HUES48 (cell line): ENCODE results near the gene RBM20.

ENCODE experiments used
- H3K27ac ChIP-seq: one replicate; pipeline ENCODE4 v1.7.0; 2013; ENCODE audit warnings: low read depth, low read length, inconsistent platforms
- H3K27me3 ChIP-seq: 2 replicates; pipeline ENCODE4 v1.6.1; 2013; ENCODE audit warnings: mild to moderate bottlenecking, low read length; ENCODE audit not compliant: control insufficient read depth, insufficient read depth
- H3K36me3 ChIP-seq: 2 replicates; pipeline ENCODE4 v1.6.1; 2013; ENCODE audit warnings: low read length; ENCODE audit not compliant: control insufficient read depth, insufficient read depth
- H3K4me1 ChIP-seq: 2 replicates; pipeline ENCODE4 v1.6.1; 2013; ENCODE audit warnings: mild to moderate bottlenecking, low read length; ENCODE audit not compliant: control insufficient read depth, insufficient read depth
- H3K4me3 ChIP-seq: 2 replicates; pipeline ENCODE4 v1.5.1; 2013; ENCODE audit warnings: mild to moderate bottlenecking, low read depth, low read length
- H3K9ac ChIP-seq: 2 replicates; pipeline ENCODE4 v1.6.1; 2013; ENCODE audit warnings: mild to moderate bottlenecking, low read depth, low read length, moderate library complexity
- H3K9me3 ChIP-seq: 2 replicates; pipeline ENCODE4 v1.6.1; 2013; ENCODE audit warnings: low read length; ENCODE audit not compliant: control insufficient read depth, insufficient read depth

The RBM20 gene

GRCh38 chr10:110841767-110842267, 197.7 kb downstream of the RBM20 start:
- no peak overlapping the region for H3K27ac ChIP-seq
- H3K27me3 ChIP-seq: no peaks in the 10 kb centered on the region
- H3K36me3 ChIP-seq: no peaks in the 10 kb centered on the region
- H3K9me3 ChIP-seq: no peaks in the 10 kb centered on the region
- no peak overlapping the region for H3K4me3 ChIP-seq
- H3K9ac ChIP-seq: no peak overlapping the region
- H3K4me1 ChIP-seq: no peaks in the 10 kb centered on the region

- no peak overlapping the region for H3K4me3 ChIP-seq
- H3K9ac ChIP-seq: no peak overlapping the region
- H3K9me3 ChIP-seq: no peaks in the 10 kb centered on the region
- H3K4me1 ChIP-seq: no peaks in the 10 kb centered on the region
- no peaks in the 10 kb centered on the region for H3K36me3 ChIP-seq
- no peak overlapping the region for H3K27ac ChIP-seq
- no peaks in the 10 kb centered on the region for H3K27me3 ChIP-seq
Observed at GRCh38 chr10:110842326-110842904, 198.3 kb downstream of the RBM20 start.

GRCh38 chr10:110843031-110843430, 198.9 kb downstream of the RBM20 start:
- no peak overlapping the region for H3K27ac ChIP-seq

DNA sequence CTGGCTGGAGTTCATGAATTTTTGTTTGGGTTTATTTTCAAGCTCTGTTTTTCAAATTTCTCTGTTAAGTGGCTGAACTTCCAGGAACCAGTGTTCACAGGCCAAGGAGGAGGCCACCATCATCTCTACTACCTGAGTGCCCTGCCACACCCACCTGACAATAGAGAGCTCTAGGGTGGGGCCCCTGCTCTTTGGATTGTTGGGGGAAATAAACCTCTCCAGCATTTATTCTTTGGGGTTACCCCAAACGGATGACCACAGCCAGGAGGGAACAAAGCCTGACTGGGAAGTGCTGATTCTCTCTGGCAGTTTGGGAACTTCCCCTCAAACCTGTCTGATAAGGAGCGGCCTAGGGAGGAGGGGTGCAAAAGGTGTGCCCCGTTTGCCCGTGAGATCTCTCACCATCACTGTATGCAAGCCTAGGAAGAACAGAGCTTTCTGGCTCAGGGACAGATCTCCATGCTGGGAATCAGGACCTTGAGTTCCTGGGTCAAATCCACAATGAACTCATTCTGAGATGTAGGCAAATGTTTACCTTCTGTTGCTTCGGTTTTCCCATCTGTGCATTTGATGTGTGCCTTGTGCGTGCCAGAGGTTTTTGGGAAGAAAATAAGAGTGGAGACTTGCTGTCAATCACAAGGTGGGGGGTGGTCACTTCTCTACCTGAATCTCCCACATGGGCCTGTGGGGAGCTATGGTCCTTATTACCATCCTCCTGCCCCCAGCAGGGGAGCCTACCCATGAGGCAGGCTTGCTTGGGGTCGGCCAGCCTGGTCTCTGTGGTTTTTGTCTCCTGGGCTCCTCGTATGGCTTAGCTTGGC, 199.9 kb downstream of the RBM20 start:
- Histone ChIP-seq H3K9me3 (no peaks in the 10 kb centered on the region), H3K4me3 (no peak overlapping the region), H3K9ac (no peak overlapping the region), H3K27ac (no peak overlapping the region), H3K4me1 (no peaks in the 10 kb centered on the region), H3K36me3 (no peaks in the 10 kb centered on the region), H3K27me3 (no peaks in the 10 kb centered on the region)

More at GRCh38 chr10:110843031-110843430, 198.9 kb downstream of the RBM20 start:
- no peaks in the 10 kb centered on the region for H3K36me3 ChIP-seq
- H3K4me1 ChIP-seq: no peaks in the 10 kb centered on the region
- no peak overlapping the region for H3K9ac ChIP-seq
- no peaks in the 10 kb centered on the region for H3K27me3 ChIP-seq
- no peaks in the 10 kb centered on the region for H3K9me3 ChIP-seq
- no peak overlapping the region for H3K4me3 ChIP-seq

DNA sequence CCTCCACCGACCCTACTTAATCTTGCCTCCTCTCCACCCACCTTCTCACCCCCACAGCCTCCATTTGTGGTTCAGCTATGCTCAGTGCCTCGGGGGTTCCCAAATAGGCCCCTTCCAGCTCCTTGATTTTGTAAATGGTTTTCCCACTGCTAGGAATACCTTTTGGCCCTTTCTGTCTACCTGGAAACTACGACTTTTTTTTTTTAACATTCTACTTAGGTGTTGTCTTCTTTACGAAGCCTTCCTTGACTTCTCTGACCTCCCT, 200.4 kb downstream of the RBM20 start:
- Histone ChIP-seq H3K36me3 (no peaks in the 10 kb centered on the region), H3K27ac (no peak overlapping the region), H3K4me1 (no peaks in the 10 kb centered on the region), H3K9ac (no peak overlapping the region), H3K9me3 (no peaks in the 10 kb centered on the region), H3K27me3 (no peaks in the 10 kb centered on the region), H3K4me3 (no peak overlapping the region)

DNA sequence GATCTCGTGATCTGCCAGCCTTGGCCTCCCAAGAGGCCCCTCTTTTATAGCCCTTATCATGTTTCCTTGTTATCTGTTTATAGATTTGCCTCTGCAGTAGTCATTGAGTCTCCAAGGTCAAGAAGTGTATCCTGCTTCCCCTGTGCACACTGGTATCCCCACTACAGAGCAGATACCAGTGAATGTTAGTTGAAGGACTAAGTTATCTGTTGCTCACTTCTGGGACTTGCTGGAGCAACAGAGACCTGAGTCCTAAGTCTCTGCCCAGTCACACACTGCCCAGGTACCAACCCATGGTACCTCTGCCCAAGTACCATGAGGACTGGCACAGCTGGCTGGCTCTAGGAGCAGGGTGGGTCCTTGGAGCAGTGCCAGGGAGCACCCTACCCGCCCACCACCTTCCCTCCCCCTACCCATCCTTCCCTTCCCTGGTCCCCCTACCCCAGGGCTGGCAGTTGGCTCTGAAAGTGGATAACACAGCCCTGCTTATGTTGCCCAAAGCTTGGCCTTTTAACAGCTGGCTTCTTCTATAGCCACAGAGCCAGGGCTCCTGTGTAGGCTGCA, 201.1 kb downstream of the RBM20 start:
- Histone ChIP-seq H3K27ac (no peak overlapping the region), H3K4me3 (no peak overlapping the region), H3K36me3 (no peaks in the 10 kb centered on the region), H3K4me1 (no peaks in the 10 kb centered on the region), H3K9me3 (no peaks in the 10 kb centered on the region), H3K9ac (no peak overlapping the region), H3K27me3 (no peaks in the 10 kb centered on the region)

DNA sequence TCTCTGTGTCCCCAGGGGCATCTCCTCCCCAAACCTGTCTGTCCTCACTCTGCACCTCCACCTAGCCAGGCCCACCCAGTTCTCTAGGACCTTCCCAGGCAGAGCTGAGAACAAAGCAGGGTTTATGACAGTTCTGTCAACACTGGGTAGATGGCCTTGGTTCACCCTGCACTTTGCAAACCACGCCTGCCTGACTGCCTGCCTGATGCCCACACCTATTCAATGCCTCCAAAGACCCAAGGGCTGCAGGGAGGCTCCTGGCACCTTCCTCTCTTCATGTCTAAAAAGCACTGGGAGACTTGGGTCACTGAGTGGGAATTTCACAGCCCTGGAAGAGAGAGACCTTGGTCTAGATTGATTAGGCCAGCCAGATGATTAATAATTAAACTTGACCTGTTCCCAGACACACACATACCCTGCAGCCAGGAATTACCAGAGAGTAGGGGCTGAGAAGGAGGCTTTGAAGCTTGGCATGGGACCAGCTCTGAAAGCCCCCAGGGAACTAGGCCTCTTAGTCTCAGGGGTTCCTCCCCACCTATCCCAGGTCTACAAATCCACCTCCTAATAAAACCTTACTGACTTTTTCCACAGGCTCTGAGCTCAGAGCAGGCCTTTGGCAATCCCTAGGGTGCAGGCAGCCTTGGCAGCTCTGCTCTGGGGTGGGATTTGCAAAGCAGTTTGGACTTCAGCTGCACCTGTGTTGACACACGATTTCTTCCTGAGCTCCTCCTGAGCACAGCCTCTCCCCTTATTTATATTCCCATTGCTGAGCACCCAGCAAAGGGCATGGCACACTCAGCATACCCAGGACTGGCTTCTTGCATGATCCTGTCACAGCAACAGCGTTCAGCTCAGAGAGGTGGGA, 201.9 kb downstream of the RBM20 start:
- H3K36me3 ChIP-seq: no peaks in the 10 kb centered on the region
- H3K27me3 ChIP-seq: no peaks in the 10 kb centered on the region
- H3K4me1 ChIP-seq: no peaks in the 10 kb centered on the region
- H3K9me3 ChIP-seq: no peaks in the 10 kb centered on the region
- H3K4me3 ChIP-seq: no peak overlapping the region
- no peak overlapping the region for H3K9ac ChIP-seq
- H3K27ac ChIP-seq: no peak overlapping the region

DNA sequence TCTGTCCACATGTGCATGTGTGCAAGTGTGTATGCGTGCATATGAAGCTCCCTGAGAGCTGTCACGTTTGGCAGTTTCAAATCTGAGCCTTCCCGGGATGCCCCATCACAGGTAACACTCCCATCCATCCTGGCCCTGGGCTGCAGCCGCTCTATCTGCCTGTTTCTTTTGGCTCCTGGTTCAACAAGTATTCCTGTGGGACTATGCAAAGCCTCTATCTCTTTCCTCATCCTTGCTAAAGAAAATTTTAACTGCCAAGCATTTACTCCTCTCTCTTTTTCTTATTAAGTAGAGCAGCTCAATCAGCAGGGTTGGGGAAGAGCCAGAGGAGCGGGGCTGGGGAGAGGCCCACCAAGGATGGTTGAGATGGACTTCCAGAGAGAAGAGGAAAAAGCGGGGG, 203.2 kb downstream of the RBM20 start:
- Histone ChIP-seq H3K9me3 (no peaks in the 10 kb centered on the region), H3K27ac (no peak overlapping the region), H3K4me3 (no peak overlapping the region), H3K36me3 (no peaks in the 10 kb centered on the region), H3K9ac (no peak overlapping the region), H3K4me1 (no peaks in the 10 kb centered on the region), H3K27me3 (no peaks in the 10 kb centered on the region)

- H3K9me3 ChIP-seq: no peaks in the 10 kb centered on the region
- no peak overlapping the region for H3K9ac ChIP-seq
- no peak overlapping the region for H3K4me3 ChIP-seq
- H3K27me3 ChIP-seq: no peaks in the 10 kb centered on the region
- H3K36me3 ChIP-seq: no peaks in the 10 kb centered on the region
- no peaks in the 10 kb centered on the region for H3K4me1 ChIP-seq
- H3K27ac ChIP-seq: no peak overlapping the region
Observed at GRCh38 chr10:110848106-110848505, 204.0 kb downstream of the RBM20 start.

- no peak overlapping the region for H3K27ac ChIP-seq
- no peaks in the 10 kb centered on the region for H3K4me1 ChIP-seq
- no peak overlapping the region for H3K4me3 ChIP-seq
- no peaks in the 10 kb centered on the region for H3K9me3 ChIP-seq
- no peaks in the 10 kb centered on the region for H3K36me3 ChIP-seq
- no peak overlapping the region for H3K9ac ChIP-seq
- H3K27me3 ChIP-seq: no peaks in the 10 kb centered on the region
Observed at GRCh38 chr10:110850099-110850498, 206.0 kb downstream of the RBM20 start.
